IPS-11a (cell line): ENCODE data around the gene PARD3.

Source experiments
- H3K4me3 ChIP-seq: one replicate; pipeline ENCODE4 v1.5.1; 2013; ENCODE audit warnings: low read depth, low read length, control low read depth

Gene PARD3

GRCh38 chr10:34125702-34126101 is 689.4 kb downstream of the PARD3 start:
- H3K4me3 ChIP-seq: no peak overlapping the region

- H3K4me3 ChIP-seq: no peak overlapping the region
Measured at GRCh38 chr10:34124522-34125035, 690.5 kb downstream of the PARD3 start.

- no peak overlapping the region for H3K4me3 ChIP-seq
Measured at GRCh38 chr10:34121781-34122622, 693.1 kb downstream of the PARD3 start.

GRCh38 chr10:34121125-34121753 is 693.9 kb downstream of the PARD3 start:
- no peak overlapping the region for H3K4me3 ChIP-seq

GRCh38 chr10:34119456-34119855 is 695.6 kb downstream of the PARD3 start:
- no peak overlapping the region for H3K4me3 ChIP-seq

GRCh38 chr10:34116681-34117271 is 698.3 kb downstream of the PARD3 start:
- no peak overlapping the region for H3K4me3 ChIP-seq

GRCh38 chr10:34116220-34116641 is 698.9 kb downstream of the PARD3 start:
- H3K4me3 ChIP-seq: no peak overlapping the region

- H3K4me3 ChIP-seq: no peak overlapping the region
Measured at GRCh38 chr10:34114914-34115313, 700.2 kb downstream of the PARD3 start.

GRCh38 chr10:34113504-34114225 is 701.4 kb downstream of the PARD3 start:
- no peak overlapping the region for H3K4me3 ChIP-seq

GRCh38 chr10:34112171-34112782 is 702.8 kb downstream of the PARD3 start:
- no peak overlapping the region for H3K4me3 ChIP-seq

- H3K4me3 ChIP-seq: no peak overlapping the region
Measured at GRCh38 chr10:34111179-34111578, 703.9 kb downstream of the PARD3 start.

GRCh38 chr10:34109952-34110702 is 705.0 kb downstream of the PARD3 start:
- no peak overlapping the region for H3K4me3 ChIP-seq

GRCh38 chr10:34109495-34109894 is 705.6 kb downstream of the PARD3 start:
- no peak overlapping the region for H3K4me3 ChIP-seq

- no peak overlapping the region for H3K4me3 ChIP-seq
Measured at GRCh38 chr10:34107626-34108516, 707.2 kb downstream of the PARD3 start.

- no peak overlapping the region for H3K4me3 ChIP-seq
Measured at GRCh38 chr10:34106356-34106885, 708.7 kb downstream of the PARD3 start.

GRCh38 chr10:34104829-34105572 is 710.1 kb downstream of the PARD3 start:
- H3K4me3 ChIP-seq: no peak overlapping the region

GRCh38 chr10:34102893-34103506 is 712.1 kb downstream of the PARD3 start:
- no peak overlapping the region for H3K4me3 ChIP-seq
